ENCODE results near the gene ANKRD6. TPM values are rescaled to one million over a fixed set of nuclear protein-coding genes. Genes with fewer than 3 reads are reported as not detected.

The ANKRD6 gene
- total and polyA plus RNA-seq, 2 experiments from 2014 or later = 9.3 to 20.9 TPM

DNA sequence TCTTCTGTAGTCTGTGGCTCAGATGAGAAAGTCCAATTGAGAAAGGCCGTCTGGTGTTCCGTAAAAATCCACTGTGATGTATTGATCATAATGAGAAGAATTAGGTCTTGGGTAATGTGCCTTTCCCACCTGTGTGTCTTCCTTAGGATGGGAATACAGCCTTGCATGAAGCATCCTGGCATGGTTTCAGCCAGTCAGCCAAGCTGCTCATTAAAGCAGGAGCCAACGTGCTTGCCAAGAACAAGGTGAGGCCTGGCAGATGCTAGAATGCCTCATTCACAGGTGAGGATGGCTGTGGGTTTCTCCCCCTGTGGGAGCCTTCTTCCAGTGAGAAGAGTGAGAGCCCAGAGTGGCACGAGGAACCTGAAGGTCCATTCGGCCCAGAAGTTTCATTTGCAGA is 172.9 kb downstream of the ANKRD6 start:
- no peaks in the 10 kb centered on the region for H3K9me3 ChIP-seq (ENCODE audit: low read depth)
- 96% methylated on average over 5 of the region's 5 CpGs for WGBS (ENCODE audit: low lambda C conversion rate, missing lambda C conversion rate)
- H3K4me2 ChIP-seq = no peak overlapping the region
- no peak overlapping the region for H3K4me3 ChIP-seq
- H4K20me1 ChIP-seq (ENCODE audit: insufficient read depth, poor library complexity, severe bottlenecking) = no peaks in the 10 kb centered on the region
- no peaks in the 10 kb centered on the region for H3K79me2 ChIP-seq
- DNase-seq (ENCODE audit: low spot score) = no peak
- H2AFZ ChIP-seq = no peak overlapping the region
- TF ChIP-seq EZH2 (IDR thresholded peaks at IDR 0.05; ENCODE audit: borderline replicate concordance) (no peak), EZH2phosphoT487 (IDR thresholded peaks at IDR 0.05; ENCODE audit: low read depth, severe bottlenecking, unreplicated experiment) (no peak)
- TF ChIP-seq, protein P1, sequence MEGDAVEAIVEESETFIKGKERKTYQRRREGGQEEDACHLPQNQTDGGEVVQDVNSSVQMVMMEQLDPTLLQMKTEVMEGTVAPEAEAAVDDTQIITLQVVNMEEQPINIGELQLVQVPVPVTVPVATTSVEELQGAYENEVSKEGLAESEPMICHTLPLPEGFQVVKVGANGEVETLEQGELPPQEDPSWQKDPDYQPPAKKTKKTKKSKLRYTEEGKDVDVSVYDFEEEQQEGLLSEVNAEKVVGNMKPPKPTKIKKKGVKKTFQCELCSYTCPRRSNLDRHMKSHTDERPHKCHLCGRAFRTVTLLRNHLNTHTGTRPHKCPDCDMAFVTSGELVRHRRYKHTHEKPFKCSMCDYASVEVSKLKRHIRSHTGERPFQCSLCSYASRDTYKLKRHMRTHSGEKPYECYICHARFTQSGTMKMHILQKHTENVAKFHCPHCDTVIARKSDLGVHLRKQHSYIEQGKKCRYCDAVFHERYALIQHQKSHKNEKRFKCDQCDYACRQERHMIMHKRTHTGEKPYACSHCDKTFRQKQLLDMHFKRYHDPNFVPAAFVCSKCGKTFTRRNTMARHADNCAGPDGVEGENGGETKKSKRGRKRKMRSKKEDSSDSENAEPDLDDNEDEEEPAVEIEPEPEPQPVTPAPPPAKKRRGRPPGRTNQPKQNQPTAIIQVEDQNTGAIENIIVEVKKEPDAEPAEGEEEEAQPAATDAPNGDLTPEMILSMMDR (IDR thresholded peaks at IDR 0.05; ENCODE audit: poor library complexity) = no peak
- H3K36me3 ChIP-seq (replicated peaks; ENCODE audit: insufficient read depth, low read depth) = no peaks in the 10 kb centered on the region
- no peaks in the 10 kb centered on the region for H3K27me3 ChIP-seq
- no peaks in the 10 kb centered on the region for H3K4me1 ChIP-seq (ENCODE audit: insufficient read depth)
- H3K9me2 ChIP-seq (replicated peaks; ENCODE audit: insufficient read depth) = no peaks in the 10 kb centered on the region
- H3K27ac ChIP-seq = no peak overlapping the region

DNA sequence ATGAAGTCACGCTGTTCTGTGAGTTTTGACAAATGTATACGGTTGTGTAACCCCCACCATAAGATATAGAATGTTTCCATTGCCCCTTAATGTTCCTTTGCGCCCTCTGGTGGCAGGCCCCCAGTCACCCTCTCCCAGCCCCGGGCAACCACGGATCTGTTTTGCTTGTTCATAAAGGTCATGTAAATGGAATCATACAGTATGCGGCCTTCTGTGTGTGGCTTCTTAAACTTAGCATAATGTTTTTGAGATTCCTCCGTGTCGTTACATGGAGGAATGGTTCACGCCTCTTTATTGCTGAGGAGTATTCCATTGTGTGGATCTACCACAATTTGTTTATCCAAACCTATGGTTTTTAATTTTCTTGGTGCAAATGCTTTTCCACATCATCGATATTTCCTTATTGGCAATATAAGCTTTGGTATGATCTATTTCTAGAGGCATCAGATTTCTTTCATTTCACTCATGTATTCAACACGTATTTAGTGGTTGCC is 177.2 kb downstream of the ANKRD6 start:
- H3K4me1 ChIP-seq (ENCODE audit: insufficient read depth) = no peaks in the 10 kb centered on the region
- no peaks in the 10 kb centered on the region for H4K20me1 ChIP-seq (ENCODE audit: insufficient read depth, poor library complexity, severe bottlenecking)
- H3K9me2 ChIP-seq (replicated peaks; ENCODE audit: insufficient read depth) = no peaks in the 10 kb centered on the region
- no peak overlapping the region for H3K27ac ChIP-seq
- no peaks in the 10 kb centered on the region for H3K9me3 ChIP-seq (ENCODE audit: low read depth)
- H3K4me3 ChIP-seq = no peak overlapping the region
- DNase-seq (ENCODE audit: low spot score) = peak; percentile 72
- no peaks in the 10 kb centered on the region for H3K27me3 ChIP-seq
- no peak overlapping the region for H2AFZ ChIP-seq
- H3K4me2 ChIP-seq = no peak overlapping the region
- H3K79me2 ChIP-seq = no peaks in the 10 kb centered on the region
- 53% methylated on average over 11 of the region's 11 CpGs for WGBS (ENCODE audit: low lambda C conversion rate, missing lambda C conversion rate)
- TF ChIP-seq EZH2 (IDR thresholded peaks at IDR 0.05; ENCODE audit: borderline replicate concordance) (no peak), EZH2phosphoT487 (IDR thresholded peaks at IDR 0.05; ENCODE audit: low read depth, severe bottlenecking, unreplicated experiment) (no peak)
- TF ChIP-seq, protein P1 (IDR thresholded peaks at IDR 0.05; ENCODE audit: poor library complexity) = peak; percentile 72
- no peaks in the 10 kb centered on the region for H3K36me3 ChIP-seq (replicated peaks; ENCODE audit: insufficient read depth, low read depth)

GRCh38 chr6:89611666-89612065 is 178.7 kb downstream of the ANKRD6 start:
- Histone ChIP-seq H2AFZ (no peak overlapping the region), H3K79me2 (no peaks in the 10 kb centered on the region), H3K27me3 (no peaks in the 10 kb centered on the region)

More at GRCh38 chr6:89611666-89612065, 178.7 kb downstream of the ANKRD6 start:
- H3K4me1 ChIP-seq (ENCODE audit: insufficient read depth) = no peaks in the 10 kb centered on the region
- TF ChIP-seq, protein P1 (IDR thresholded peaks at IDR 0.05; ENCODE audit: poor library complexity) = no peak
- TF ChIP-seq EZH2 (IDR thresholded peaks at IDR 0.05; ENCODE audit: borderline replicate concordance) = no peak
- TF ChIP-seq EZH2phosphoT487 (IDR thresholded peaks at IDR 0.05; ENCODE audit: low read depth, severe bottlenecking, unreplicated experiment) = no peak
- DNase-seq (ENCODE audit: low spot score) = no peak
- H3K36me3 ChIP-seq (replicated peaks; ENCODE audit: insufficient read depth, low read depth) = no peaks in the 10 kb centered on the region
- no peak overlapping the region for H3K4me2 ChIP-seq
- no peaks in the 10 kb centered on the region for H3K9me3 ChIP-seq (ENCODE audit: low read depth)
- no peaks in the 10 kb centered on the region for H3K9me2 ChIP-seq (replicated peaks; ENCODE audit: insufficient read depth)
- H4K20me1 ChIP-seq (ENCODE audit: insufficient read depth, poor library complexity, severe bottlenecking) = no peaks in the 10 kb centered on the region
- H3K27ac ChIP-seq = no peak overlapping the region
- H3K4me3 ChIP-seq = no peak overlapping the region
